ENCODE data around the gene LRP4. TPM values are rescaled to one million over a fixed set of nuclear protein-coding genes. Genes with fewer than 3 reads are reported as not detected.

The LRP4 gene
- total and polyA plus RNA-seq, 2 of the 13 experiments (the other 11 are each of a cell fraction or from before 2014, with no cell fraction given): 4.7 to 13.3 TPM

DNA sequence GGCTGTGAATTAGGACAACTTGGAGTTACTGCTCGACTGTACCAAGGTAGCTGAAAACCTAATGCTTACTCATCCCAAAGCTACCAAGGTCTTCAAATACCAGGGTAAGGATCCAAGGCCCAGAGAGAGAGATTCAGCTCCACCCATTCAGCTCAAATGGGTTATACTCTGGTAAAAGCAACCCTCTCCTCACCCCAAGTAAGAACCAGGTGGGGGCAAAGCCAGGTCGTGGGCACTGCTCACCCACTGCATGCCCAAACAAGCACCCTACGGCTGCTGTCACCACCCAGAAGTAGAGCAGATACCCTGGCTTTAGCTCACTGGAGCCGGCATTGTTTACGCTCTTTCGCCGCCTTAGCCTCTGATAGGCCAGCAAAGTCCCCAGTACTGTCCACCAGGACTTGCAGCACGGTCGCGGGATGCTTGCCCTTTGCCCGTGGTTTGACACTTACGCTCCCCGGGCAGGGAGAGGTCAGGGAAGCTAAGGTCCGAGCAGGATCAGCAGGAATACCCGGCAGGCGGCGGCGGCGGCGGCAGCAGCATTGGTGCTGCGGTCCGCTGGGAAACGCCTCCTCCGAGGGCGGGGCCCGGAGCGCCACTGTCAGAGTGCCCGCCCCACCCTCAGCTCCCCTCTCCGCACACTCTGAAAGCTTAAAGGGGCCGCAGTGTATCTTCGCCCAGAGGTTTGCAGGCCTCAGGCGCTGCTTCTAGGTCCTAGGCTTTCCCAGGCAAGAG is 91.9 kb downstream of the LRP4 start (continued):
- TF ChIP-seq ZZZ3 (CRISPR knock-in tag; IDR thresholded peaks at IDR 0.05; ENCODE audit: borderline replicate concordance) (no peak), ZNF782 (CRISPR knock-in tag; IDR thresholded peaks at IDR 0.05; ENCODE audit: borderline replicate concordance) (0 out of 2 replicates have a peak, but pooled peaks have one; percentile 45), HNRNPH1 (optimal IDR thresholded peaks at IDR 0.05; ENCODE audit: low read depth, low read length) (no peak), JUNB (CRISPR knock-in tag; IDR thresholded peaks at IDR 0.05; ENCODE audit: borderline replicate concordance) (no peak), HNF1A (IDR thresholded peaks at IDR 0.05; ENCODE audit: low read depth) (no peak), HNF1A (CRISPR knock-in tag; IDR thresholded peaks at IDR 0.05; ENCODE audit: borderline replicate concordance) (no peak), NCOA1 (CRISPR knock-in tag; IDR thresholded peaks at IDR 0.05) (no peak)
- TF ChIP-seq, protein P1, sequence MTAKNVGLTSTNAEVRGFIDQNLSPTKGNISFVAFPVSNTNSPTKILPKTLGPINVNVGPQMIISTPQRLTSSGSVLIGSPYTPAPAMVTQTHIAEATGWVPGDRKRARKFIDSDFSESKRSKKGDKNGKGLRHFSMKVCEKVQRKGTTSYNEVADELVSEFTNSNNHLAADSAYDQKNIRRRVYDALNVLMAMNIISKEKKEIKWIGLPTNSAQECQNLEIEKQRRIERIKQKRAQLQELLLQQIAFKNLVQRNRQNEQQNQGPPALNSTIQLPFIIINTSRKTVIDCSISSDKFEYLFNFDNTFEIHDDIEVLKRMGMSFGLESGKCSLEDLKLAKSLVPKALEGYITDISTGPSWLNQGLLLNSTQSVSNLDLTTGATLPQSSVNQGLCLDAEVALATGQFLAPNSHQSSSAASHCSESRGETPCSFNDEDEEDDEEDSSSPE (CRISPR knock-in tag; IDR thresholded peaks at IDR 0.05): peak; percentile 54; the same call in 1 of the 2 replicates
- TF ChIP-seq, protein P2, sequence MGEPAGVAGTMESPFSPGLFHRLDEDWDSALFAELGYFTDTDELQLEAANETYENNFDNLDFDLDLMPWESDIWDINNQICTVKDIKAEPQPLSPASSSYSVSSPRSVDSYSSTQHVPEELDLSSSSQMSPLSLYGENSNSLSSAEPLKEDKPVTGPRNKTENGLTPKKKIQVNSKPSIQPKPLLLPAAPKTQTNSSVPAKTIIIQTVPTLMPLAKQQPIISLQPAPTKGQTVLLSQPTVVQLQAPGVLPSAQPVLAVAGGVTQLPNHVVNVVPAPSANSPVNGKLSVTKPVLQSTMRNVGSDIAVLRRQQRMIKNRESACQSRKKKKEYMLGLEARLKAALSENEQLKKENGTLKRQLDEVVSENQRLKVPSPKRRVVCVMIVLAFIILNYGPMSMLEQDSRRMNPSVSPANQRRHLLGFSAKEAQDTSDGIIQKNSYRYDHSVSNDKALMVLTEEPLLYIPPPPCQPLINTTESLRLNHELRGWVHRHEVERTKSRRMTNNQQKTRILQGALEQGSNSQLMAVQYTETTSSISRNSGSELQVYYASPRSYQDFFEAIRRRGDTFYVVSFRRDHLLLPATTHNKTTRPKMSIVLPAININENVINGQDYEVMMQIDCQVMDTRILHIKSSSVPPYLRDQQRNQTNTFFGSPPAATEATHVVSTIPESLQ (CRISPR knock-in tag; conservative IDR thresholded peaks at IDR 0.05): no peak
- TF ChIP-seq, protein P3, sequence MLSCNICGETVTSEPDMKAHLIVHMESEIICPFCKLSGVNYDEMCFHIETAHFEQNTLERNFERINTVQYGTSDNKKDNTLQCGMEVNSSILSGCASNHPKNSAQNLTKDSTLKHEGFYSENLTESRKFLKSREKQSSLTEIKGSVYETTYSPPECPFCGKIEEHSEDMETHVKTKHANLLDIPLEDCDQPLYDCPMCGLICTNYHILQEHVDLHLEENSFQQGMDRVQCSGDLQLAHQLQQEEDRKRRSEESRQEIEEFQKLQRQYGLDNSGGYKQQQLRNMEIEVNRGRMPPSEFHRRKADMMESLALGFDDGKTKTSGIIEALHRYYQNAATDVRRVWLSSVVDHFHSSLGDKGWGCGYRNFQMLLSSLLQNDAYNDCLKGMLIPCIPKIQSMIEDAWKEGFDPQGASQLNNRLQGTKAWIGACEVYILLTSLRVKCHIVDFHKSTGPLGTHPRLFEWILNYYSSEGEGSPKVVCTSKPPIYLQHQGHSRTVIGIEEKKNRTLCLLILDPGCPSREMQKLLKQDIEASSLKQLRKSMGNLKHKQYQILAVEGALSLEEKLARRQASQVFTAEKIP (CRISPR knock-in tag; IDR thresholded peaks at IDR 0.05; ENCODE audit: borderline replicate concordance): no peak

Measured in HepG2 (cell line).